AG08395 (cell line): ENCODE data around the gene ALKBH4.
"Not testable (repeated sequence)": the region's sequence is repeated elsewhere in the genome, so short reads cannot be mapped to it uniquely, and the experiment has no call there.

Experiments
- DNase-seq: peaks from one replicate; pipeline ENCODE4 v3.0.0; 2012; ENCODE audit warnings: mixed read lengths, low spot score

Gene ALKBH4

DNA sequence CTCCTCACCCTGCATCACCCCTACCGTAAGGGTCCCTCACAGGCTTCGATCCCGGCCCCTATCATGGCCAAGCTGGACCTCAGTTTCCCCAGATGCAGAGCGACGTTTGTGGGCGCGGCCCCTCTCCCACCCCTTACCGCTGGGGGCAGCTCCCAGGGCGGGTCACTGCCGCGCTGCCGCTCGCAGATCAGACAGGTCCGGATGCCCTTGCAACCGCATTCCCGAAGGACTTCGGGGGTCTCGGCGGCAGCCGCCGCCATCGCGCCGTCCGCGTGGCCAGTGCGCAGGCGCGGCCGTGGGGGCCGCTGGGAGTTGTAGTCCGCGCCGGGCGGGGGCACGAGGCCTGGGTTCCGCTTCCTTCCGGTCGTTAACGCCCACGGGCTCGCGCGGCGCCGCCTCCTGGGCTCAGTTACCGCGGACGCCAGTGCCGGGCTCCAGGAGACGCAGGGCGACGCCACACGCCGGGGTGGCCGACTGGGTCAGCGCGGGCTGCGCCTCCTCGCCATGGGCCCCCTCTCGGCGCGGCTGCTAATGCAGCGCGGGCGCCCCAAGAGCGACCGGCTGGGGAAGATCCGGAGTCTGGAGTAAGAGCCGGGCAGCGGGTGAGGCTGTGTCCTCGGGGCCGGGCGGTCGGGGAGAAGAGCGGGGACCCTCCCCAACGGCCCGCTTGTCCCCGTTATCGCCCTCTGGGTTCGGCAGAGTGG, at the start of gene ALKBH4, which contains the start of gene LRWD1:
Gene ALKBH4 (minus strand): TSS at position 287 of the 704 bp plus-strand sequence. CDS start 27 bp downstream, at position 260.
Gene LRWD1 (plus strand): TSS at position 408 of the 704 bp plus-strand sequence. CDS start 97 bp downstream, at position 505.
- peak; percentile 100 for DNase-seq

DNA sequence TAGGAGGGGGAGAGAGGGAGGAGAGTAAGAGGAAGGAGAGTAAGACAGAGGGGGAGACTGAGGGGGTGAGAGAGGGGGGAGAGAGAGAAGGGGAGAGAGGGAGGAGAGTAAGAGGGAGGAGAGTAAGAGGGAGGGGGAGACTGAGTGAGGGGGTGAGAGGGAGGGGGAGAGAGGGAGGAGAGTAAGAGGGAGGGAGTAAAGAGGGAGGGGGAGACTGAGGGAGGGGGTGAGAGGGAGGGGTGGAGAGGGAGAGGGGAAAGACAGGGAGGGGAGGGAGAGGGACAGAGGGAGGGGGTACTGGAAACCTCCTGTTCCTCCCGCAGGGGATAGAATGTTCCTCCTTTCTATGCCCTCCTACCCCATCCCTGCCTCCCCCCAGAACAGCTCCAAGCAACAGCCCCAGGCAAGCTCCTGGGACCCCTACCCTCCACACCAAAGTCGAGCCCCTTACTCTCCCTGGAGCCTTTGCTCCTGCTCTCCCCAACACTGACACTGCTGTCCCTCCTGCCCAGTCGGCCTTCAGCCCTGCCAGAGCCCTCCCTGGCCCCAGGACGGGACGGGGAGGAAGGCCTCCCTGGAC, 48.1 kb upstream of the ALKBH4 start:
- not testable (repeated sequence) for DNase-seq

DNA sequence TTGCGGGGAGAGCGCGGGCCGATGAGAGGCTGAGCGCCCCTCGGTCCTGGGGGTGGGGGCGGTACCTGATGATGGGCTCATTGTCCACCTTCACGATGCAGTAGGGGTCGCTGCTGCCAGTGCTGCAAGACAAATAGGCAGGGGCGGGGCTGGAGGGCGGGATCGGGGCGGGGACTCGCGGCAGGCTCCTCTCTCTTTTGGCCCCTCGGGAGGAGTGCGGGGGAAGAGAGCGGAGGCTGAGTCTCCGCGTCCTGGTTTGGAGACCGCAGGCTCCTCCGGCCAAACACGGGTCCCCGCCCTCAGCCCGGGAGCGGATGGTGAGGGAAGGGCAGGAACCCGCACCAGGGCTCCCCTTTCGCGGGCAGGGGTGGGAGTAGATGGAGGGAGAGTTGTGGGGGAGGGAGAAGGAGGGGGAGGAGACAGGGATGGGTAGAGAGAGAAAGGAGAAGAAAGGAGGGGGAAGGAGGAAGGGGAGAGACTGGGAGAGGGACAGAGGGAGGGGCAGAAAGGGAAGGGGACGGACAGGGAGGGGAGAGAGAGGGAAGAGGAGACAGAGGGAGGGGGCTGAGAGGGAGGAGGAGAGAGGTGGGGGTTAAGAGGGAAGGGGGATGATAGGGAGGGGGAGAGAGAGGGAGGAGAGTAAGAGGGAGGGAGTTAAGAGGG, 47.3 kb upstream of the ALKBH4 start:
- DNase-seq: not testable (repeated sequence)

GRCh38 chr7:102510575-102510974, 45.9 kb upstream of the ALKBH4 start:
- not testable (repeated sequence) for DNase-seq

- not testable (repeated sequence) for DNase-seq
Measured at GRCh38 chr7:102507410-102508088, 42.9 kb upstream of the ALKBH4 start.

DNA sequence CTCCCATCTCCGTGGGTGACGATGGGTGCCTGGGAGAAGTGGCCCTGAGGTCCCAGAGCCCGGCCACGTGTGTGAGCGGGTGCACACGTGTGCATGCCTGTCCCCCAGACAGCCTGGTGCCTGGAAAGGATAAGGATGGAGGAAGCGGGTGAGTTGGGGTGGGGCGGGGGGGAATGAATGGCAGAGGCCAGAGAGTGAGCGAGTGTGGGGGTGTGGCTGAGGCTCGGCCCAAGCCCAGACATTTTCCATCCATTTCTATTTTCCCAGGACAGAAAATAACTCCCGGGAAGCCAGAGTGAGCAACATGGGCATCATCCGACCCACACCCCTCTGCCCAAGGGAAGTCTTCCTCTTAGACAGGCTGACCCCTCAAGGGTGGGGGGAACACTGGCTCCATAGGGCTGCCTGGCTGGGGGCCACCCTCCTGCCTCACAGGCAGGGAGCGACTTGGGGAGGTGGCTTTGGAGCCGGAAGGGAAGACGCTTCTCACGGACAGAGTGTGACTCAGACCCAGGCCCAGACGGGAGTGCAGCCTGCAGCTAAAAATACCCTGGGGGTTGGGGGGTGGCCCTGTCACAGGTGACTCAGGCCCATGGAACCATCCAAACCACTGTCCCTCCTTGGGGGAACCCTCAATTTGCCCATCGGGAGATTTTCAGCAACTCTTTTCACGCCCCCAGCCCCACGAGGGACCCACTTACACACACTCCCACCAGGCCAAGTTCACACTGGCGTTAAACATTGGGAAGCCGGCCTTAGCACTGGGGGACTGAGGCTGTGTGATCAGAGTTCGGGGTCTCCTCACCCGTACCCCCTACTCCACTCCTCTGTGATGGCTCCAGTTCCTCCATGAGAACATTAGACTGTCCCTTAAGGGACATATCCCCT, 40.9 kb upstream of the ALKBH4 start:
- DNase-seq: not testable (repeated sequence)

DNA sequence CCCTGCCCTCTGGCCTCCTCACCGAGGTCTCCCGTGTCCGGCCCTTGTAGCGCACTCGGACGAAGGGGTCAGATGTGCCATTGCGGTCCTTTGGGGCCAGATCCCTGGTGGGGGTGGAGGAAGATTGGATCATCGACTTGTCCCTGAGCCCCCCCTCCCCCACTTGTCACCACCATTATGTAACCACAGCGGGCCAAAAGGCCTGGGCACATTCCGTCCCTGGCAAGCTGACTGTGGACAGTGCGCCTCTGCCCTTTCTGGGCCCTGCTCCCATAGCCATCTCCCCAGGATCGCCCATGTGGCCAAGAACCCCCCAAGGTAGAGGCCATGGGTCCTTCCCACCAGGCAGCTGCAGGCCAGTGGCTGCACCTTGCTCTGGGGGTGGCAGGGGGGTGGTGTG, 38.5 kb upstream of the ALKBH4 start:
- DNase-seq: not testable (repeated sequence)

DNA sequence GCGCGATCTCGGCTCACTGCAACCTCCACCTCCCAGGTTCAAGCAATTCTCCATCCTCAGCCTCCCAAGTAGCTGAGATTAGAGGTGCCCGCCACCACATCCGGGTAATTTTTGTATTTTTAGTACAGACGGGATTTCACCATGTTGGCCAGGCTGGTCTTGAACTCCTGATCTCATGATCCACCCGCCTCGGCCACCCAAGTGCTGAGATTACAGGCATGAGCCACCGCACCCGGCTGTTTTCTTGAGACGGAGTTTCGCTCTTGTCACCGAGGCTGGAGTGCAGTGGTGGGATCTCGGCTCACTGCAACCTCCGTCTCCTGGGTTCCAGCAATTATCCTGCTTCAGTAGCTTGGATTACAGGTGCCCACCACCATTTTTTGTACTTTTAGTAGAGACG, 33.7 kb upstream of the ALKBH4 start:
- DNase-seq: not testable (repeated sequence)

- DNase-seq: not testable (repeated sequence)
Measured at GRCh38 chr7:102497308-102497707, 32.6 kb upstream of the ALKBH4 start.

DNA sequence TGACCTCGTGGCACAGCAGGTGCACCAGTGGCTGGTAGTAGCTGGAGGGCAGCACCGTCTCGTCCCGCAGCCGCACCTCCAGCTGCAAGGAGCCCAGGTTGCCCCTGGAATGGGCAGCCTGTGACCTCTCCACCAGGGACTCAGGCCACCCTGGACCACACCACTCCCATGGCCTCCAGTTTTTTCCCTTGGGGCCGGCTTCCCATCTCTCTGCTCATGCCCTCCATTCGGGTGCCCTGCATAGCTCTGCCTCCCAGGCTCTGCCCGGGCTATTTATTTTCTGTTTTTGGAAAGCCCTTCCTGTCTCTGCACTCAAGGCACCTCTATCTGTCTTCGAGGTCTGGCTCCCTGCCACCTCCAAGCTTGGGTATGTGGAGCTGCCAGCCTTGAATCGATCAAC, 32.2 kb upstream of the ALKBH4 start:
- DNase-seq: not testable (repeated sequence)

GRCh38 chr7:102494473-102495149, 29.9 kb upstream of the ALKBH4 start:
- not testable (repeated sequence) for DNase-seq

DNA sequence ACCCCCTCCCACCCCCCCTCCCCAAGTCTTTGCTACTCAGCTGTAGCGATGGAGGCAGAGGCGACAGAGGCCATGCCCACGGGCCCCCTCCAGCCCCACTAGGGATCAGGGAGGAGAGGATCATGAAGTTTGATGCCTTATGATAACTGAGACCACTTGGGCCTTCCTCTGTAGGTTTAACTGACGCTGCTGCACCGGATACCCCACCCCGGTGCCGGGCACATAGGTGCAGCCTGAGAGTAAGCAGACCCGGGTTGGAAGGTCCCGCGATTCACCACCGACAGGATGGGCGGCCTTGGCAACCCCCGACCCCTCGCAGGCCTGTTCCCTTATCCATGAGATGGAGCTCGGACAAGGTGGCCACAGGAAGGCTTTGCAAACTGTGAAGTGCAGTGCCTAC, 29.4 kb upstream of the ALKBH4 start:
- not testable (repeated sequence) for DNase-seq

DNA sequence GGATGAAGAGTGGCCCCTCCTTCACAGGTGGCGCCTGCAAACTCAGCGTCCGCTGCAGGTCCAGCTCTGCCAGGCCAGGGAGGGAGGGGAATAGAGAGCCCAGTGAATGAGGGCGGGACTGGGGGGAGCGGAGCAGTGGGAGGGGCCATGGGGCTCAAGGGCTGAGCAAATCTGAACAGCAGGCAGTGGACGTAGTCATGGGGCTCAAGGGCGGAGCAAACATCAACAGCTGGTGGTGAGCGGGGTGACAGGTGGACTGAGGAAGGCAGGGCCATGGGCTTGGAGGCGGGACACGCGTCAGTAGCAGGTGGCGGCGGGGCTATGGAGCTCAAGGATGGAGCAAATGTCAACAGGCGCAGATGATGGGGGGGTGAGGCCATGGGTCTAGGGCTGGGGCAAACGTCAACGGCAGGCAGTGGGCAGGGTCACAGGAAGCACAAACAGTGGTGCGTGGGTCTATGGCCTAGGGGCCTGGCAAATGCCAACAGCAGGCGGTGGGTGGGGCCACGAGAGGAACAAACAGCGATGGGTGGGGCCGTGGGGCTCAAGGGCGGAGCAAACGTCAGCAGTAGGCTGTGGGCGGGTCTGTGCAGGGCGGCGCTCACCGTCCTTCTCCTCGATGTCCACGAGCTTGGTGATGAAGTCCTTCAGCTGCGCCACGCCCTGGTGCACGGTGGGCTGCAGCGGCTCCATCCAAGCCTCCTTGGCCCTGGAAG, 28.7 kb upstream of the ALKBH4 start:
- not testable (repeated sequence) for DNase-seq

DNA sequence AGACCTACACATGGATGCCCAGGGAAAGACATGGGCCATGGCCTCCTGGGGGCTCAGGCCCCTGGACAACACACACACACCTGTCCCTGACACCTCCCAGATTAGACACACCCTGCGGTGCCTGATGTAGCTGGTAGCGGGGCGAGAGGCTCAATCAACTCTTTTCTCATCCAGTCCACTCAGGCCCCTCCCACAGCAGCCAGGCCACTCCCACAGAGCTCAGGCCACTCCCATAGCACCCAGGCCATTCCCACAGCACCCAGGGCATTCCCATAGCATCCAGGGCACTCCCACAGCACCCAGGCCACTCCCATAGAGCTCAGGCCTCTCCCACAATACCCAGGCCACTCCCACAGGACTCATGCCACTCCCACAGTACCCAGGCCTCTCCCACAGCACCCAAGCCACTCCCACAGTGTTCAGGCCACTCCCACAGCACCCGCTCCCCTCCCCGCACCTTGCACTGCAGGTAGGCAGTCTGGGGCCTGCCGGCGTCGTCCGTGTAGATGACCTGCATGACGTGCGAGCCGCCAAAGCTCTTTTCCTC, 25.9 kb upstream of the ALKBH4 start:
- DNase-seq: not testable (repeated sequence)

DNA sequence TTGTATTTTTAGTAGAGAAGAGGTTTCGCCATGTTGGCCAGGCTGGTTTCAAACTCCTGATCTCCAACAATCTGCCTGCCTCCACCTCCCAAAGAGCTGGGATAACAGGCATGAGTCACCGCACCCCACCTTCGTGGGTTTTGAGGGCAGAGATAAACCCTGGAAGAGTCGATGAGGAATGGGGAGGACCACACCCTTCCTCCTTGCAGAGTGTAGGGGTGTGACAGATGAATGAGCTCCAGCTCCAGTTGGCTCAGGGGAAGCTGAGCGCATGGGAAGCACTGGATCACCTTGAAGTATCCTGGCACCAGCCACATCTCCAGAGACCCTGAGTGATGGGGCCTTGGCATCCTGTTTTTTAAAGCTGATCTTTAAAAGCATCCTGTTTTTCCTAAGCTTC, 19.7 kb upstream of the ALKBH4 start:
- not testable (repeated sequence) for DNase-seq

- DNase-seq: not testable (repeated sequence)
Measured at GRCh38 chr7:102481962-102482361, 17.3 kb upstream of the ALKBH4 start.

DNA sequence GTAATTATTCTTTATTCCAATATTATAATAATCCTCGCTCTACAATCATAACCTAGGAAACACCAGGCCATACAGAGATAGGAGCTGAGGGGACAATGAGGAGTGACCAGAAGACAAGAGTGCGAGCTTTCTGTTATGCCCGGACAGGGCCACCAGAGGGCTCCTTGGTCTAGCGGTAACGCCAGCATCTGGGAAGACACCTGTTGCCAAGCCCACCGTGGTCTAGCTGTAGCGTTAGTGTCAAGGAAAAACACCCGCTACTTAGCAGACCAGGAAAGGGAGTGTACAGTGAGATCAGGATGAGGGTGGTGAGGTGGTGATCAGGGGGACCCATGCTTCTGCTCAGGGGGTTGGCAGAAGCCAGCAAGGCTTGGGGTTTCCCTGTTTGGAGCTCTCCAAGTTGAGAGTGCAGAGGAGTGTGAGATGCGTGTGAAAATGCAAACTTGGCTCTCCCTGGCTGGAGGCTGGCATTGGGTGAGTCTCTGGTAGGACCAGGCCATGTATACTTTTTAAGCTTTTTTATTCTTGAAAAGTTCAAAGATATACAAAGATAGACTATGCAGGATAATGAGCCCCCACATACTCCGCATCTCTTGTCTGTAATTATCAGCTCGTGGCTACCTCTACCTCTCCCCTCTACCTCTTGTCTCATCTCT, 15.4 kb upstream of the ALKBH4 start:
- DNase-seq: not testable (repeated sequence)

DNA sequence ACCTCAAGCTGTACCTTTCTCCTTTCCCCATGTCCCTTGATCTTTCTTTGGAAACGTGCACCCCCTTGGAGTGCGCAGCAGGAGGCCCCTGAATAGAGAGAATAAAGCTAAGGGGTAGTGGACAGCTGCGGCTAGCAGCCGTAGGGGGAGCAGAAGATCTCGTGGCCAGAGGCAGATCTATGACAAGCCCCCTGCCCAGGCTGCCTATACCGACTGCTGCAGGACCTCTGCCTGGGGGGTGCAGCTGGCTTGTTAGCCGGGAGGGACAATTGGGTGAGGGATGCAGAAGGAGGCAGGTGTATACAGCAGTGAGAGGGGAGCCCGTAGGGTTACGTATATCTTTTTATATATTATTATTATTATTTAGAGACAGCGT, 14.5 kb upstream of the ALKBH4 start:
- DNase-seq: not testable (repeated sequence)
